ENCODE results near the gene CYP3A7. TPM values are rescaled to one million over a fixed set of nuclear protein-coding genes. Genes with fewer than 3 reads are reported as not detected.

Gene CYP3A7
- total and polyA plus RNA-seq, 2 of the 4 experiments (the other 2 are of a cell fraction) = not detected

GRCh38 chr7:99772565-99772964, 37.6 kb upstream of the CYP3A7 start:
- H2AK5ac ChIP-seq (ENCODE audit: low read depth, low read length) = no peak overlapping the region
- no peaks in the 10 kb centered on the region for H3K9me3 ChIP-seq (ENCODE audit: control insufficient read depth, insufficient read depth, low read length)
- no peak overlapping the region for H3K14ac ChIP-seq (replicated peaks; ENCODE audit: low read depth, low read length)
- TF ChIP-seq ELK1 (IDR thresholded peaks at IDR 0.05; ENCODE audit: borderline replicate concordance, low read depth, low read length) (no peak), MAFK (IDR thresholded peaks at IDR 0.05; ENCODE audit: low read depth, low read length) (no peak), RCOR1 (IDR thresholded peaks at IDR 0.05; ENCODE audit: insufficient replicate concordance, low read length) (no peak), MAZ (IDR thresholded peaks at IDR 0.05; ENCODE audit: borderline replicate concordance, low read depth, low read length) (no peak), NFE2L2 (IDR thresholded peaks at IDR 0.05; ENCODE audit: low read depth, low read length) (no peak), RFX5 (IDR thresholded peaks at IDR 0.05; ENCODE audit: low read depth, low read length) (no peak), MXI1 (IDR thresholded peaks at IDR 0.05; ENCODE audit: borderline replicate concordance, low read depth, low read length) (no peak), RAD21 (IDR thresholded peaks at IDR 0.05; ENCODE audit: low read length) (no peak), BHLHE40 (IDR thresholded peaks at IDR 0.05; ENCODE audit: low read depth, low read length) (no peak), CHD1 (IDR thresholded peaks at IDR 0.05; ENCODE audit: low read depth, low read length) (no peak), POLR2A (IDR thresholded peaks at IDR 0.05; ENCODE audit: low read depth, low read length) (no peak), USF2 (IDR thresholded peaks at IDR 0.05; ENCODE audit: low read depth, low read length) (no peak), CTCF (conservative IDR thresholded peaks at IDR 0.05; ENCODE audit: low read depth, low read length) (no peak), SMC3 (IDR thresholded peaks at IDR 0.05; ENCODE audit: low read depth, low read length) (no peak), CEBPB (IDR thresholded peaks at IDR 0.05; ENCODE audit: low read depth, low read length) (no peak), FOS (IDR thresholded peaks at IDR 0.05; ENCODE audit: low read depth, low read length) (no peak)
- H2AK9ac ChIP-seq (replicated peaks; ENCODE audit: low read depth, low read length, poor library complexity) = no peak overlapping the region
- CTCF ChIA-PET = no interaction called here
- no peak overlapping the region for H3K56ac ChIP-seq (ENCODE audit: extremely low read depth, insufficient read depth, low read length)
- no peak overlapping the region for H2BK120ac ChIP-seq (ENCODE audit: low read depth, low read length)
- dilution Hi-C loops (cut with HindIII; ENCODE audit: low sequenced_read_pairs, unreplicated experiment) (no loop called here), in situ Hi-C loops (cut with MboI; ENCODE audit: low sequenced_read_pairs) (no loop called here), intact Hi-C loops (cut with micrococcal nuclease) (no loop called here)
- H2AFZ ChIP-seq (replicated peaks; ENCODE audit: low read length, poor library complexity) = no peak overlapping the region
- H4K91ac ChIP-seq (ENCODE audit: insufficient read depth, low read depth, low read length) = no peak overlapping the region
- H3K79me1 ChIP-seq (ENCODE audit: low read depth in 1 of 2, low read length in 2 of 2) = no peaks in the 10 kb centered on the region
- no peak overlapping the region for H2BK20ac ChIP-seq (ENCODE audit: low read depth, low read length)
- no peak overlapping the region for H3K4ac ChIP-seq (ENCODE audit: low read depth, low read length)
- no peak overlapping the region for H3K9ac ChIP-seq (ENCODE audit: low read depth, low read length)
- DNase-seq = no peak
- H4K5ac ChIP-seq (ENCODE audit: low read depth, low read length) = no peak overlapping the region
- no peaks in the 10 kb centered on the region for H3K4me1 ChIP-seq (ENCODE audit: control insufficient read depth, insufficient read depth, low read length)
- POLR2A ChIA-PET (ENCODE audit: unreplicated experiment) = no interaction called here
- H3K4me3 ChIP-seq (ENCODE audit: insufficient read depth, low read depth, low read length) = no peak overlapping the region
- H3K4me2 ChIP-seq (ENCODE audit: low read depth, low read length) = no peak overlapping the region
- no peak overlapping the region for H4K8ac ChIP-seq (ENCODE audit: low read depth in 2 of 2, low read length in 2 of 2)
- H4K20me1 ChIP-seq (ENCODE audit: insufficient read depth, low read length) = no peaks in the 10 kb centered on the region
- no peak overlapping the region for H2BK5ac ChIP-seq (ENCODE audit: low read depth, low read length, poor library complexity, severe bottlenecking)
- no peak overlapping the region for H3K23ac ChIP-seq (ENCODE audit: low read depth, low read length)
- no CpG with 5 or more reads among the region's 1 CpG for WGBS, 2 experiments (ENCODE audit: extremely low coverage in 2 of 2, insufficient read length in 1 of 2)
- H3K9me1 ChIP-seq (ENCODE audit: insufficient read depth, low read length) = no peaks in the 10 kb centered on the region
- no peak overlapping the region for H2BK15ac ChIP-seq (ENCODE audit: low read depth, low read length)
- no peak overlapping the region for H3K18ac ChIP-seq (ENCODE audit: low read depth, low read length)
- BruUV-seq (replicated peaks) = no TSS peak
- 0 out of 2 replicates have a peak, but pooled peaks cover 1% of the 10 kb centered on the region for H3K27me3 ChIP-seq (ENCODE audit: control insufficient read depth, insufficient read depth, low read length)
- H3K27ac ChIP-seq (ENCODE audit: insufficient read depth, low read length) = no peak overlapping the region
- no peaks in the 10 kb centered on the region for H3K36me3 ChIP-seq (ENCODE audit: control insufficient read depth, insufficient read depth, low read length)
- ATAC-seq (ENCODE audit: low read depth) = no peak

Measured in IMR-90 (cell line).